Measurements from ENCODE around the gene GPR15LG. TPM values are rescaled to one million over a fixed set of nuclear protein-coding genes. Genes with fewer than 3 reads are reported as not detected.

GPR15LG gene
- total RNA-seq, 1 experiment from 2014 or later, result not detected

- no peaks in the 10 kb centered on the region for H3K36me3 Mint-ChIP-seq (ENCODE audit: insufficient read depth, unreplicated experiment)
- TF ChIP-seq CTCF (IDR thresholded peaks at IDR 0.05; ENCODE audit: unreplicated experiment), result peak; percentile 80
- peaks cover 43% of the 10 kb centered on the region for H3K27me3 Mint-ChIP-seq (ENCODE audit: insufficient read depth, unreplicated experiment)
- peak; percentile 67 for DNase-seq (ENCODE audit: unreplicated experiment)
- POLR2A ChIA-PET, result interaction anchor here (1.0 to 1.3 kb wide), 2 partner anchors 45 to 56 kb away, joined by 3 read pairs; no protein-coding TSS in a partner anchor
- no peaks in the 10 kb centered on the region for H3K9me3 Mint-ChIP-seq (ENCODE audit: unreplicated experiment)
- CTCF ChIA-PET, result interaction anchor here (0.6 to 9.2 kb wide), 31 partner anchors 8 to 1751 kb away, joined by 3 to 210 read pairs (median 4); partner anchors contain the start of genes GHITM and GPR15LG
- no peak overlapping the region for H3K4me3 Mint-ChIP-seq (ENCODE audit: unreplicated experiment)
- intact Hi-C loops (cut with micrococcal nuclease), result loop anchor here (1.0 to 10.0 kb wide), 3 partner anchors 45 to 150 kb away; no protein-coding TSS in a partner anchor
- H3K27ac Mint-ChIP-seq (ENCODE audit: low read depth, unreplicated experiment), result no peak overlapping the region
- H3K4me1 Mint-ChIP-seq (ENCODE audit: insufficient read depth, unreplicated experiment), result no peaks in the 10 kb centered on the region
- BruUV-seq (replicated peaks), result no TSS peak
Observed at GRCh38 chr10:84205049-84205852, 31.6 kb downstream of the GPR15LG start.

GRCh38 chr10:84205853-84206525, 32.4 kb downstream of the GPR15LG start:
- intact Hi-C loops (cut with micrococcal nuclease), result loop anchor here (1.0 to 10.0 kb wide), 3 partner anchors 46 to 151 kb away; no protein-coding TSS in a partner anchor
- H3K36me3 Mint-ChIP-seq (ENCODE audit: insufficient read depth, unreplicated experiment), result no peaks in the 10 kb centered on the region
- H3K27me3 Mint-ChIP-seq (ENCODE audit: insufficient read depth, unreplicated experiment), result peaks cover 38% of the 10 kb centered on the region
- H3K4me1 Mint-ChIP-seq (ENCODE audit: insufficient read depth, unreplicated experiment), result no peaks in the 10 kb centered on the region
- CTCF ChIA-PET, result interaction anchor here (0.6 to 9.2 kb wide), 21 partner anchors 9 to 1751 kb away, joined by 3 to 210 read pairs (median 5); partner anchors contain the start of gene GHITM
- no peak for DNase-seq (ENCODE audit: unreplicated experiment)
- H3K9me3 Mint-ChIP-seq (ENCODE audit: unreplicated experiment), result no peaks in the 10 kb centered on the region
- POLR2A ChIA-PET, result interaction anchor here (1.0 kb wide), 1 partner anchor 45 kb away, joined by 3 read pairs; no protein-coding TSS in a partner anchor
- no peak overlapping the region for H3K4me3 Mint-ChIP-seq (ENCODE audit: unreplicated experiment)
- TF ChIP-seq CTCF (IDR thresholded peaks at IDR 0.05; ENCODE audit: unreplicated experiment), result no peak
- no TSS peak for BruUV-seq (replicated peaks)
- H3K27ac Mint-ChIP-seq (ENCODE audit: low read depth, unreplicated experiment), result no peak overlapping the region

- no peak overlapping the region for H3K27ac Mint-ChIP-seq (ENCODE audit: low read depth, unreplicated experiment)
- no peak for DNase-seq (ENCODE audit: unreplicated experiment)
- BruUV-seq (replicated peaks), result no TSS peak
- no peaks in the 10 kb centered on the region for H3K4me1 Mint-ChIP-seq (ENCODE audit: insufficient read depth, unreplicated experiment)
- no peak for TF ChIP-seq CTCF (IDR thresholded peaks at IDR 0.05; ENCODE audit: unreplicated experiment)
- intact Hi-C loops (cut with micrococcal nuclease), result loop anchor here (10.0 kb wide), 1 partner anchor 153 kb away; no protein-coding TSS in a partner anchor
- H3K36me3 Mint-ChIP-seq (ENCODE audit: insufficient read depth, unreplicated experiment), result no peaks in the 10 kb centered on the region
- no peak overlapping the region for H3K4me3 Mint-ChIP-seq (ENCODE audit: unreplicated experiment)
- POLR2A ChIA-PET, result interaction anchor here (0.5 to 0.7 kb wide), 2 partner anchors 43 to 44 kb away, joined by 3 read pairs; no protein-coding TSS in a partner anchor
- CTCF ChIA-PET, result interaction anchor here (0.6 to 9.2 kb wide), 14 partner anchors 11 to 771 kb away, joined by 3 to 210 read pairs (median 4); no protein-coding TSS in a partner anchor
- H3K27me3 Mint-ChIP-seq (ENCODE audit: insufficient read depth, unreplicated experiment), result peaks cover 50% of the 10 kb centered on the region
- H3K9me3 Mint-ChIP-seq (ENCODE audit: unreplicated experiment), result no peaks in the 10 kb centered on the region
Observed at GRCh38 chr10:84208023-84208422, 34.4 kb downstream of the GPR15LG start.

DNA sequence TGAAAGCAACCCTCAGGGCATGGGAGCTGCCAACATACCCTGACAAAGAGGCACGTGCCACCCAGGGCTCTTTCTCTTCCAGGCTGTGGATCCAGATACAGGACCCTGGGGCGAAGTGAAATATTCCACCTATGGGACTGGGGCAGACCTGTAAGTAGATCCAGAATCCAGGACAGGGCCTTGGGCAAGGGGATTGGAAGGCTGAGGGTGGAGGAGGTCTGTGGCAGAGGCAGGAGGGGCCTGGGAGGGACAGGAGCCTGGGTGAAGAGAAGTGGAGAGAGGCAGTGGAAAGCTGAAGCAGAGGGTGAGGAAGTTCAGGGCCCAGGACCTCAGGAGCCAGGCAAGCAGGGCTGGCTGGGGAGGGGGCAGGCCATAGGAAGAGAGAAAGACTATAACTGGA, 38.0 kb downstream of the GPR15LG start:
- Mint-ChIP-seq H3K27ac (ENCODE audit: low read depth, unreplicated experiment) (peak overlapping the region; percentile 17), H3K4me3 (ENCODE audit: unreplicated experiment) (no peak overlapping the region), H3K9me3 (ENCODE audit: unreplicated experiment) (no peaks in the 10 kb centered on the region), H3K27me3 (ENCODE audit: insufficient read depth, unreplicated experiment) (peaks cover 46% of the 10 kb centered on the region), H3K36me3 (ENCODE audit: insufficient read depth, unreplicated experiment) (no peaks in the 10 kb centered on the region), H3K4me1 (ENCODE audit: insufficient read depth, unreplicated experiment) (no peaks in the 10 kb centered on the region)
- BruUV-seq (replicated peaks), result no TSS peak
- no peak for TF ChIP-seq CTCF (IDR thresholded peaks at IDR 0.05; ENCODE audit: unreplicated experiment)
- intact Hi-C loops (cut with micrococcal nuclease), result no loop called here
- no peak for DNase-seq (ENCODE audit: unreplicated experiment)
- ChIA-PET CTCF (interaction anchor here (0.6 to 3.6 kb wide), 4 partner anchors 22 to 1987 kb away, joined by 3 to 16 read pairs (median 6); no protein-coding TSS in a partner anchor), POLR2A (interaction anchor here (0.7 to 1.3 kb wide), 2 partner anchors 47 to 71 kb away, joined by 3 read pairs; no protein-coding TSS in a partner anchor)

All from MCF 10A (cell line).